GM10266 (cell line): ENCODE data around the gene LAMB2.

Experiments used
- DNase-seq: peaks from one replicate; pipeline ENCODE4 v3.0.0; 2012; ENCODE audit errors: extremely low spot score
- CTCF ChIP-seq: IDR thresholded peaks from 2 replicates; pipeline ENCODE4 v1.5.1; 2012; ENCODE audit warnings: mild to moderate bottlenecking, low read depth; ENCODE audit not compliant: control insufficient read depth, insufficient read depth; ENCODE audit errors: missing control alignments

LAMB2 gene

GRCh38 chr3:49104427-49105291 is 28.2 kb downstream of the LAMB2 start, which contains the start of gene QARS1:
Gene QARS1 (minus strand): TSS chr3:49104757. CDS start chr3:49104733, 24 bp downstream.
- DNase-seq: peak; percentile 96
- no peak for TF ChIP-seq CTCF

GRCh38 chr3:49104052-49104426 is 28.8 kb downstream of the LAMB2 start:
- no peak for TF ChIP-seq CTCF
- no peak for DNase-seq

GRCh38 chr3:49100046-49100615 is 32.7 kb downstream of the LAMB2 start:
- no peak for TF ChIP-seq CTCF
- no peak for DNase-seq

- TF ChIP-seq CTCF: no peak
- no peak for DNase-seq
Observed at GRCh38 chr3:49098910-49099630, 33.8 kb downstream of the LAMB2 start.

- TF ChIP-seq CTCF: no peak
- DNase-seq: no peak
Observed at GRCh38 chr3:49098429-49098828, 34.4 kb downstream of the LAMB2 start.

- peak; percentile 63 for TF ChIP-seq CTCF
- peak; percentile 95 for DNase-seq
Observed at GRCh38 chr3:49093853-49094767, 38.7 kb downstream of the LAMB2 start, which contains the start of gene QRICH1. Gene QRICH1 (minus strand): TSS chr3:49094071. CDS start chr3:49077017, 17,054 bp downstream.
